Measurements from ENCODE around the gene CACNB4.

GRCh38 chr2:151819920-151820319 is 278.9 kb downstream of the CACNB4 start:
- no peak for TF ChIP-seq CTCF (IDR thresholded peaks at IDR 0.05)
- TF ChIP-seq POLR2A (IDR thresholded peaks at IDR 0.05), result no peak
- TF ChIP-seq POLR2AphosphoS5 (IDR thresholded peaks at IDR 0.05), result no peak

Measured in prostate gland (tissue), 2 donors.